Fibroblast of villous mesenchyme (primary cell): Measurements from ENCODE around the gene FMO5. TPM values are rescaled to one million over a fixed set of nuclear protein-coding genes. Genes with fewer than 3 reads are reported as not detected.
"Not testable (repeated sequence)": the region's sequence is repeated elsewhere in the genome, so short reads cannot be mapped to it uniquely, and the experiment has no call there.

Experiments
- DNase-seq: peaks from one replicate; pipeline ENCODE4 v3.0.0-alpha.2; 2010; ENCODE audit warnings: low read depth
- H3K4me3 ChIP-seq: 2 replicates; pipeline ENCODE4 v1.5.1; 2011; ENCODE audit warnings: low read depth, mild to moderate bottlenecking, low read length
- CTCF ChIP-seq: IDR thresholded peaks from 2 replicates; pipeline ENCODE4 v1.5.1; 2012; ENCODE audit warnings: low read depth, mild to moderate bottlenecking, low read length; ENCODE audit not compliant: insufficient read depth
- total RNA-seq: library from RNA; depleted of rRNA; stranded (reverse); fragments of >200 nt; gene quantifications from 2 replicates; pipeline ENCODE4 v1.2.3, GENCODE V29; 2012

Gene FMO5
- total RNA-seq, 1 donor = 0.43 TPM

GRCh38 chr1:147169171-147169570 is 56.0 kb downstream of the FMO5 start:
- H3K4me3 ChIP-seq = no peak overlapping the region
- no peak for DNase-seq
- no peak for TF ChIP-seq CTCF

- H3K4me3 ChIP-seq = no peak overlapping the region
- DNase-seq = peak; percentile 82
- no peak for TF ChIP-seq CTCF
These were observed 56.5 kb downstream of the FMO5 start for GRCh38 chr1:147168626-147169058.

GRCh38 chr1:147167365-147167764 is 57.8 kb downstream of the FMO5 start:
- H3K4me3 ChIP-seq = no peak overlapping the region
- peak; percentile 97 for DNase-seq
- no peak for TF ChIP-seq CTCF

GRCh38 chr1:147163019-147163418 is 62.1 kb downstream of the FMO5 start:
- no peak for DNase-seq
- TF ChIP-seq CTCF = no peak
- no peak overlapping the region for H3K4me3 ChIP-seq

- no peak for DNase-seq
- no peak overlapping the region for H3K4me3 ChIP-seq
- TF ChIP-seq CTCF = no peak
These were observed 63.0 kb downstream of the FMO5 start for GRCh38 chr1:147162093-147162492.

GRCh38 chr1:147157116-147157515 is 68.0 kb downstream of the FMO5 start:
- not testable (repeated sequence) for DNase-seq, H3K4me3 ChIP-seq

- no peak overlapping the region for H3K4me3 ChIP-seq
- DNase-seq = no peak
- no peak for TF ChIP-seq CTCF
These were observed 68.5 kb downstream of the FMO5 start for GRCh38 chr1:147156642-147157041.
